ENCODE data around the gene TUBGCP6.

DNA sequence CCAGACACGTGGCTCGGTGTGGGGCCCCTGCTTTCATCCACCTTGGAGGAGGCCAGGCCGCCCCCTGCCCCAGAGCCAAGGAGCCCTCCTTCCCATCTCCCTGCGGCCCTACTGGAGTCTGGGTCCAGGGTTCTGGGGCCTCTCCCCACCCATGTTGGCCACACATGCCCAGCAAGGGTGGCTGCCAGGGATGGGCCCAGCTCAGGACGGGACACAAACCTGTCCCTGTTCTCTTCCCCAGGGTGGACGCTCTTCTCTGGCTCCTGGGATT, 69.7 kb downstream of the TUBGCP6 start:
- TF ChIP-seq, protein P1, sequence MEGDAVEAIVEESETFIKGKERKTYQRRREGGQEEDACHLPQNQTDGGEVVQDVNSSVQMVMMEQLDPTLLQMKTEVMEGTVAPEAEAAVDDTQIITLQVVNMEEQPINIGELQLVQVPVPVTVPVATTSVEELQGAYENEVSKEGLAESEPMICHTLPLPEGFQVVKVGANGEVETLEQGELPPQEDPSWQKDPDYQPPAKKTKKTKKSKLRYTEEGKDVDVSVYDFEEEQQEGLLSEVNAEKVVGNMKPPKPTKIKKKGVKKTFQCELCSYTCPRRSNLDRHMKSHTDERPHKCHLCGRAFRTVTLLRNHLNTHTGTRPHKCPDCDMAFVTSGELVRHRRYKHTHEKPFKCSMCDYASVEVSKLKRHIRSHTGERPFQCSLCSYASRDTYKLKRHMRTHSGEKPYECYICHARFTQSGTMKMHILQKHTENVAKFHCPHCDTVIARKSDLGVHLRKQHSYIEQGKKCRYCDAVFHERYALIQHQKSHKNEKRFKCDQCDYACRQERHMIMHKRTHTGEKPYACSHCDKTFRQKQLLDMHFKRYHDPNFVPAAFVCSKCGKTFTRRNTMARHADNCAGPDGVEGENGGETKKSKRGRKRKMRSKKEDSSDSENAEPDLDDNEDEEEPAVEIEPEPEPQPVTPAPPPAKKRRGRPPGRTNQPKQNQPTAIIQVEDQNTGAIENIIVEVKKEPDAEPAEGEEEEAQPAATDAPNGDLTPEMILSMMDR (IDR thresholded peaks at IDR 0.05; ENCODE audit: poor library complexity): no peak
- TF ChIP-seq EZH2 (IDR thresholded peaks at IDR 0.05; ENCODE audit: borderline replicate concordance) (no peak), EZH2phosphoT487 (IDR thresholded peaks at IDR 0.05; ENCODE audit: low read depth, severe bottlenecking, unreplicated experiment) (no peak)

Measured in hepatocyte (in vitro differentiated cells).